H9 (cell line): ENCODE measurements around the gene TMEM266. TPM values are rescaled to one million over a fixed set of nuclear protein-coding genes. Genes with fewer than 3 reads are reported as not detected.
A peak's percentile ranks its signal among the peaks of the same experiment; 100 is the strongest.

Experiments used
- DNase-seq: peaks from one replicate; pipeline ENCODE4 v3.0.0-alpha.2; 2017
- H2AFZ ChIP-seq: one replicate; pipeline ENCODE4 v1.6.1; 2013; ENCODE audit warnings: mild to moderate bottlenecking, low read length, control low read depth, moderate library complexity
- H2AK5ac ChIP-seq: 2 replicates; pipeline ENCODE4 v1.6.1; 2013; ENCODE audit warnings: low read length, control low read depth, mixed read lengths; ENCODE audit not compliant: insufficient read length
- H2BK120ac ChIP-seq: one replicate; pipeline ENCODE4 v1.6.1; 2013; ENCODE audit warnings: low read depth, mild to moderate bottlenecking, low read length, control low read depth, inconsistent platforms; ENCODE audit not compliant: poor library complexity, severe bottlenecking
- H2BK12ac ChIP-seq: 2 replicates; pipeline ENCODE4 v1.6.1; 2013; ENCODE audit warnings: low read length, control low read depth, mixed read lengths, low read depth; ENCODE audit not compliant: insufficient read length
- H2BK15ac ChIP-seq: 2 replicates; pipeline ENCODE4 v1.6.1; 2013; ENCODE audit warnings: low read depth, low read length, control low read depth
- H2BK20ac ChIP-seq: one replicate; pipeline ENCODE4 v1.6.1; 2013; ENCODE audit warnings: low read depth, mild to moderate bottlenecking, low read length, control low read depth, inconsistent platforms; ENCODE audit not compliant: poor library complexity, severe bottlenecking
- H2BK5ac ChIP-seq: 2 replicates; pipeline ENCODE4 v1.6.1; 2013; ENCODE audit warnings: low read length, control low read depth, mixed read lengths; ENCODE audit not compliant: insufficient read length
- H3K14ac ChIP-seq: 2 replicates; pipeline ENCODE4 v1.6.1; 2013; ENCODE audit warnings: low read length, control low read depth; ENCODE audit not compliant: insufficient read depth
- H3K18ac ChIP-seq: 2 replicates; pipeline ENCODE4 v1.6.1; 2013; ENCODE audit warnings: low read depth, mild to moderate bottlenecking, mixed read lengths, low read length, control low read depth; ENCODE audit not compliant: insufficient read length
- H3K23ac ChIP-seq: 2 replicates; pipeline ENCODE4 v1.6.1; 2013; ENCODE audit warnings: low read length, control low read depth, mixed read lengths, low read depth; ENCODE audit not compliant: insufficient read length
- H3K23me2 ChIP-seq: 2 replicates; pipeline ENCODE4 v1.6.1; 2013; ENCODE audit warnings: low read depth, mild to moderate bottlenecking, mixed read lengths, low read length, control low read depth; ENCODE audit not compliant: insufficient read length, poor library complexity, severe bottlenecking
- H3K27ac ChIP-seq: 2 replicates; pipeline ENCODE4 v1.5.1; 2013; ENCODE audit warnings: low read length, control low read depth, mixed read lengths, low read depth; ENCODE audit not compliant: insufficient read length
- H3K27me3 ChIP-seq: 2 replicates; pipeline ENCODE4 v1.6.1; 2013; ENCODE audit warnings: low read length, control low read depth, inconsistent platforms; ENCODE audit not compliant: insufficient read depth
- H3K4ac ChIP-seq: 2 replicates; pipeline ENCODE4 v1.6.1; 2013; ENCODE audit warnings: low read depth, mild to moderate bottlenecking, control low read depth, inconsistent platforms, low read length, moderate library complexity
- H3K4me1 ChIP-seq: 2 replicates; pipeline ENCODE4 v1.6.1; 2013; ENCODE audit warnings: low read length, control low read depth, inconsistent platforms; ENCODE audit not compliant: insufficient read depth
- H3K4me2 ChIP-seq: 2 replicates; pipeline ENCODE4 v1.6.1; 2013; ENCODE audit warnings: low read length, control low read depth, mixed read lengths; ENCODE audit not compliant: insufficient read length, insufficient read depth
- H3K56ac ChIP-seq: 2 replicates; pipeline ENCODE4 v1.6.1; 2013; ENCODE audit warnings: low read depth, mild to moderate bottlenecking, mixed read lengths, low read length, control low read depth; ENCODE audit not compliant: insufficient read length
- H3K79me1 ChIP-seq: 2 replicates; pipeline ENCODE4 v1.6.1; 2013; ENCODE audit warnings: low read depth, mild to moderate bottlenecking, moderate library complexity, low read length, control low read depth, inconsistent platforms; ENCODE audit not compliant: insufficient read depth, poor library complexity, severe bottlenecking
- H3K79me2 ChIP-seq: 2 replicates; pipeline ENCODE4 v1.6.1; 2013; ENCODE audit warnings: low read length, control low read depth, inconsistent platforms; ENCODE audit not compliant: insufficient read depth
- H3K9ac ChIP-seq: 2 replicates; pipeline ENCODE4 v1.6.1; 2013; ENCODE audit warnings: low read length, control low read depth, mixed read lengths; ENCODE audit not compliant: insufficient read length; ENCODE audit errors: extremely low read depth
- H3K9me3 ChIP-seq: one replicate; pipeline ENCODE4 v1.6.1; 2013; ENCODE audit warnings: low read depth, low read length, inconsistent platforms; ENCODE audit not compliant: control insufficient read depth
- H3T11ph ChIP-seq: one replicate; pipeline ENCODE4 v1.6.1; 2013; ENCODE audit warnings: mild to moderate bottlenecking, low read length, control low read depth, inconsistent platforms
- H4K20me1 ChIP-seq: one replicate; pipeline ENCODE4 v1.6.1; 2013; ENCODE audit not compliant: control insufficient read depth, insufficient read length, insufficient read depth
- H4K5ac ChIP-seq: 2 replicates; pipeline ENCODE4 v1.6.1; 2013; ENCODE audit warnings: low read depth, mild to moderate bottlenecking, mixed read lengths, low read length, control low read depth; ENCODE audit not compliant: insufficient read length
- H4K8ac ChIP-seq: replicated peaks from 2 replicates; pipeline ENCODE4 v1.6.1; 2013; ENCODE audit warnings: low read length, control low read depth, mixed read lengths, low read depth; ENCODE audit not compliant: insufficient read length
- H4K91ac ChIP-seq: 2 replicates; pipeline ENCODE4 v1.6.1; 2013; ENCODE audit warnings: low read depth, mild to moderate bottlenecking, moderate library complexity, mixed read lengths, low read length, control low read depth; ENCODE audit not compliant: insufficient read length
- H3K27ac Mint-ChIP-seq, 3 experiments: 2 replicates in 2 of 3; 3 replicates in 1 of 3; pipeline ENCODE4 v1.8.0; 2020 to 2021; ENCODE audit warnings: mixed read lengths in 3 of 3, mild to moderate bottlenecking in 1 of 3, moderate library complexity in 1 of 3
- H3K27me3 Mint-ChIP-seq: 2 replicates; pipeline ENCODE4 v1.8.0; 2021; ENCODE audit warnings: low read depth, mild to moderate bottlenecking, moderate library complexity, mixed read lengths
- H3K36me3 Mint-ChIP-seq, 3 experiments: 2 replicates in 2 of 3; 3 replicates in 1 of 3; pipeline ENCODE4 v1.8.0; 2020 to 2021; ENCODE audit warnings: low read depth in 3 of 3, mixed read lengths in 3 of 3; ENCODE audit not compliant: insufficient read depth in 1 of 3
- H3K4me1 Mint-ChIP-seq, 2 experiments: 2 replicates each; pipeline ENCODE4 v1.8.0; 2020; ENCODE audit warnings: mixed read lengths in 2 of 2
- H3K4me3 Mint-ChIP-seq, 2 experiments: 2 replicates in 1 of 2; 3 replicates in 1 of 2; pipeline ENCODE4 v1.8.0; 2020 to 2021; ENCODE audit warnings: mild to moderate bottlenecking in 2 of 2, mixed read lengths in 2 of 2, moderate library complexity in 1 of 2
- H3K9me3 Mint-ChIP-seq, 2 experiments: 2 replicates in 1 of 2; 3 replicates in 1 of 2; pipeline ENCODE4 v1.8.0; 2020; ENCODE audit warnings: mild to moderate bottlenecking in 2 of 2, mixed read lengths in 2 of 2, moderate library complexity in 1 of 2
- WGBS: extraction: QIAGEN DNeasy Blood & Tissue Kit; methylation state at CpG from one replicate; pipeline ENCODE4 v1.1.7; 2013; ENCODE audit warnings: missing lambda C conversion rate, low lambda C conversion rate, mixed read lengths; ENCODE audit not compliant: insufficient read length; ENCODE audit errors: extremely low coverage; 5-methylcytosine and 5-hydroxymethylcytosine counted together
- total RNA-seq: library from RNA; stranded (reverse); gene quantifications from 2 replicates; pipeline ENCODE4 v1.2.1, GENCODE V29; 2021
- TF ChIP-seq, protein P1 (sequence below): fragments of 200-600 bp; sonication (generic); conservative IDR thresholded peaks from 3 replicates; pipeline ENCODE4 v1.8.0; 2021; ENCODE audit warnings: antibody characterized with exemption, mild to moderate bottlenecking

Gene TMEM266
- total RNA-seq, 1 experiment from 2014 or later = 0.81 TPM

DNA sequence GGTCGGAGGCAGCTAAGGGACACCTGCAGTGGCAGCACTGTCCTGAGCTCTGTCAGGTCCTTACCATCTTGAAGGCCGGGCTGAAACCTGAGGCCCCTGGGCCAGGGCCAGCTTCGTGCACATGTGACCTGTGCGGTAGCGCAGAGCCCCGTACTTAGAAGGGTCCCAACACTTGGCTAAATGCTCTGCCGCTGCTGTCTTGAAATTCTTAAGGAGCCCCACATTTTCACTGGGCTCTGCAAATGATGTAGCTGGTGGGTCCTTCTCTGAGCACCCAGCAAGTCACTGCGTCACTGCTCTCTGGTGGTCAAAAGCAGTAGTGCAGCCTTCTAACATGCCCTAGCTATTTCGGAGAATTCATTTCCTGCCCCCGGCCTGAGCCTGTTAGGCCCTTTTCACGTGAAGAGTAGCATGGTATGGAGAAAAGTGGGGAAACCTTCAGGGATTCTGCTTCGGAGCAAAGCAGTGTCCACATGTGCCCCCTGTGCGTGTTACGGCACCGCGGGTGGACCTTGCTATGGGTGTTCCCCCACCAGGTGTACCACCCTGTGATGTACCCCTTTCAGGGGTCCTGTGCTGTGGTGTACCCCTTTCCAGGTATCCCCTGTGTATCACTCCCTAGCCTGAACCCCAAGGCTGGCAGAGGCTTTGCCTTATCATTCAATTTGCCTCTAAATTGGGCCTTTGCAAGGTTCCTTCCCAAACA lies 79.7 kb downstream of the TMEM266 start:
- no peaks in the 10 kb centered on the region for H3K79me1 ChIP-seq
- no peak overlapping the region for H2AK5ac ChIP-seq
- no peaks in the 10 kb centered on the region for H4K20me1 ChIP-seq
- H2AFZ ChIP-seq = no peak overlapping the region
- H3K36me3 Mint-ChIP-seq = peaks cover 0 to 15% (median 0%) of the 10 kb centered on the region in 3 experiments; a peak in 2 of 7 replicates
- no peak overlapping the region for H3K14ac ChIP-seq
- peaks cover 9 to 15% of the 10 kb centered on the region in 2 experiments for H3K4me1 Mint-ChIP-seq
- H2BK5ac ChIP-seq = no peak overlapping the region
- H3K27me3 ChIP-seq = no peaks in the 10 kb centered on the region
- no peak overlapping the region for H3K4ac ChIP-seq
- no CpG with 5 or more reads among the region's 16 CpGs for WGBS
- no peaks in the 10 kb centered on the region for H3K79me2 ChIP-seq
- peak overlapping the region; percentile 2 for H3K4me2 ChIP-seq
- no peak overlapping the region for H3K9ac ChIP-seq
- H3K56ac ChIP-seq = no peak overlapping the region
- no peak overlapping the region for H3K4me3 Mint-ChIP-seq
- no peak overlapping the region for H2BK20ac ChIP-seq
- TF ChIP-seq, protein P1, sequence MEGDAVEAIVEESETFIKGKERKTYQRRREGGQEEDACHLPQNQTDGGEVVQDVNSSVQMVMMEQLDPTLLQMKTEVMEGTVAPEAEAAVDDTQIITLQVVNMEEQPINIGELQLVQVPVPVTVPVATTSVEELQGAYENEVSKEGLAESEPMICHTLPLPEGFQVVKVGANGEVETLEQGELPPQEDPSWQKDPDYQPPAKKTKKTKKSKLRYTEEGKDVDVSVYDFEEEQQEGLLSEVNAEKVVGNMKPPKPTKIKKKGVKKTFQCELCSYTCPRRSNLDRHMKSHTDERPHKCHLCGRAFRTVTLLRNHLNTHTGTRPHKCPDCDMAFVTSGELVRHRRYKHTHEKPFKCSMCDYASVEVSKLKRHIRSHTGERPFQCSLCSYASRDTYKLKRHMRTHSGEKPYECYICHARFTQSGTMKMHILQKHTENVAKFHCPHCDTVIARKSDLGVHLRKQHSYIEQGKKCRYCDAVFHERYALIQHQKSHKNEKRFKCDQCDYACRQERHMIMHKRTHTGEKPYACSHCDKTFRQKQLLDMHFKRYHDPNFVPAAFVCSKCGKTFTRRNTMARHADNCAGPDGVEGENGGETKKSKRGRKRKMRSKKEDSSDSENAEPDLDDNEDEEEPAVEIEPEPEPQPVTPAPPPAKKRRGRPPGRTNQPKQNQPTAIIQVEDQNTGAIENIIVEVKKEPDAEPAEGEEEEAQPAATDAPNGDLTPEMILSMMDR = peak; percentile 90
- H4K8ac ChIP-seq = no peak overlapping the region
- no peaks in the 10 kb centered on the region for H3K9me3 ChIP-seq
- no peak overlapping the region for H3K27ac ChIP-seq
- DNase-seq = peak; percentile 89
- peaks cover 18% of the 10 kb centered on the region for H3K27me3 Mint-ChIP-seq
- H2BK12ac ChIP-seq = no peak overlapping the region
- 0 out of 7 replicates have a peak overlapping the region, but pooled peaks of 1 of the 3 experiments have one; percentile 37 for H3K27ac Mint-ChIP-seq
- no peak overlapping the region for H4K5ac ChIP-seq
- no peaks in the 10 kb centered on the region for H3K23me2 ChIP-seq
- H3K18ac ChIP-seq = no peak overlapping the region
- H3K23ac ChIP-seq = no peak overlapping the region
- no peak overlapping the region for H2BK15ac ChIP-seq
- H4K91ac ChIP-seq = no peak overlapping the region
- no peak overlapping the region for H2BK120ac ChIP-seq
- H3T11ph ChIP-seq = no peak overlapping the region
- H3K9me3 Mint-ChIP-seq = no peaks in the 10 kb centered on the region
- no peaks in the 10 kb centered on the region for H3K4me1 ChIP-seq
